Thyroid gland (tissue), 4 donors: ENCODE measurements around the gene PCDHB16.
"Not testable (repeated sequence)": the region's sequence is repeated elsewhere in the genome, so short reads cannot be mapped to it uniquely, and the experiment has no call there.

Experiments used
- CTCF ChIP-seq, 6 experiments: fragments of 200-600 bp in 3 of 6; fragments of 450-650 bp in 3 of 6; sonication (generic) in 3 of 6; IDR thresholded peaks; one replicate each; pipeline ENCODE4 v1.5.1; 2016 to 2019; ENCODE audit warnings: antibody characterized with exemption in 6 of 6, mild to moderate bottlenecking in 2 of 6, inconsistent platforms in 1 of 6, moderate library complexity in 1 of 6
- POLR2A ChIP-seq, 2 donors: fragments of 450-650 bp; IDR thresholded peaks; one replicate each; pipeline ENCODE4 v1.6.1; 2017; ENCODE audit warnings: antibody characterized with exemption in 2 of 2, mild to moderate bottlenecking in 2 of 2, moderate library complexity in 1 of 2

GRCh38 chr5:141201646-141202045 is 19.5 kb downstream of the PCDHB16 start:
- not testable (repeated sequence) for TF ChIP-seq CTCF, POLR2A (IDR thresholded peaks at IDR 0.05)
